ENCODE measurements around the gene PLXND1. TPM values are rescaled to one million over a fixed set of nuclear protein-coding genes. Genes with fewer than 3 reads are reported as not detected.

Gene PLXND1, protein sequence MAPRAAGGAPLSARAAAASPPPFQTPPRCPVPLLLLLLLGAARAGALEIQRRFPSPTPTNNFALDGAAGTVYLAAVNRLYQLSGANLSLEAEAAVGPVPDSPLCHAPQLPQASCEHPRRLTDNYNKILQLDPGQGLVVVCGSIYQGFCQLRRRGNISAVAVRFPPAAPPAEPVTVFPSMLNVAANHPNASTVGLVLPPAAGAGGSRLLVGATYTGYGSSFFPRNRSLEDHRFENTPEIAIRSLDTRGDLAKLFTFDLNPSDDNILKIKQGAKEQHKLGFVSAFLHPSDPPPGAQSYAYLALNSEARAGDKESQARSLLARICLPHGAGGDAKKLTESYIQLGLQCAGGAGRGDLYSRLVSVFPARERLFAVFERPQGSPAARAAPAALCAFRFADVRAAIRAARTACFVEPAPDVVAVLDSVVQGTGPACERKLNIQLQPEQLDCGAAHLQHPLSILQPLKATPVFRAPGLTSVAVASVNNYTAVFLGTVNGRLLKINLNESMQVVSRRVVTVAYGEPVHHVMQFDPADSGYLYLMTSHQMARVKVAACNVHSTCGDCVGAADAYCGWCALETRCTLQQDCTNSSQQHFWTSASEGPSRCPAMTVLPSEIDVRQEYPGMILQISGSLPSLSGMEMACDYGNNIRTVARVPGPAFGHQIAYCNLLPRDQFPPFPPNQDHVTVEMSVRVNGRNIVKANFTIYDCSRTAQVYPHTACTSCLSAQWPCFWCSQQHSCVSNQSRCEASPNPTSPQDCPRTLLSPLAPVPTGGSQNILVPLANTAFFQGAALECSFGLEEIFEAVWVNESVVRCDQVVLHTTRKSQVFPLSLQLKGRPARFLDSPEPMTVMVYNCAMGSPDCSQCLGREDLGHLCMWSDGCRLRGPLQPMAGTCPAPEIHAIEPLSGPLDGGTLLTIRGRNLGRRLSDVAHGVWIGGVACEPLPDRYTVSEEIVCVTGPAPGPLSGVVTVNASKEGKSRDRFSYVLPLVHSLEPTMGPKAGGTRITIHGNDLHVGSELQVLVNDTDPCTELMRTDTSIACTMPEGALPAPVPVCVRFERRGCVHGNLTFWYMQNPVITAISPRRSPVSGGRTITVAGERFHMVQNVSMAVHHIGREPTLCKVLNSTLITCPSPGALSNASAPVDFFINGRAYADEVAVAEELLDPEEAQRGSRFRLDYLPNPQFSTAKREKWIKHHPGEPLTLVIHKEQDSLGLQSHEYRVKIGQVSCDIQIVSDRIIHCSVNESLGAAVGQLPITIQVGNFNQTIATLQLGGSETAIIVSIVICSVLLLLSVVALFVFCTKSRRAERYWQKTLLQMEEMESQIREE (N-terminal part only)
- 100 to 1,000 TPM; 191 to 351 (median 205) TPM for total RNA-seq

DNA sequence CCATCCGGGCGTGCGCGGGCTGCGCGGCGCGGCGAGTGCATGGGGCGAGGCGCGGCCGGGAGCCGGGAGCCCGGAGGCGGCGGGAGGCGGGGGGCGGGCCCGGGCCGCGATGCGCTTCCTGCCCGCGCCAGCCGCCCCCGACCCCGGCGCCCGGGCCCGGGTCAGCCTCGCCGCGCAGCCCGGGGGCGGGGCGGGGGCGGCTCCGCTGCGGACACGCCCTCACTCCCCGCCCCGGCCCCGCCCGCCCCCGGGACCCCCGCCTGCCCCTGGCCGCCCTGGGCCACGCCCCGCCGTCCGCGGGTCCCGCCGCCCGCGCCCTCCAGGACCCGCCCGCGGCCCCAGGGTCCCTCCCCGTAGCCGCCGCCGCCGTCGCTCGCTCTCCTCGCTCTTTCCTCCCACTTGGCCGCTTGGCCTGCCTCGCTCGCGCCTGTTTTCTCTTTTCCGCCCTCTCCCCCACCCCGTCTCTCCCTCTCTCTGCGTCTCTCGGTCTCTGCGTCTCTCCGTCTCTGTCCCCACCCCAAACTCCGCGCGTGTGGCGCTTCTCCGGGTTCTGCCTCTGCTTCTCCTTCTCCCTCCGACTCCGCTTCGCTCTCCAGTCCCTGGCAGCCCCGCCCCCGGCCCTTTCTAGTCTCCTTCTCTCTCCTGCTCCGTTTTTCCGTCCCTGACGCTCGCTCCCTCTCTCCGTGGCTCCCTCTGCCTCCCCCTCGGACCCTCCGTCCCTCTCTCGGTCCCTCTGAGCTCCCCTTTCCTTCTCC lies at the start of gene PLXND1:
PLXND1 (minus strand) TSS at position 41 of the 755 bp plus-strand sequence; CDS start at position 4, 37 bp downstream.
- TF ChIP-seq, protein P1, sequence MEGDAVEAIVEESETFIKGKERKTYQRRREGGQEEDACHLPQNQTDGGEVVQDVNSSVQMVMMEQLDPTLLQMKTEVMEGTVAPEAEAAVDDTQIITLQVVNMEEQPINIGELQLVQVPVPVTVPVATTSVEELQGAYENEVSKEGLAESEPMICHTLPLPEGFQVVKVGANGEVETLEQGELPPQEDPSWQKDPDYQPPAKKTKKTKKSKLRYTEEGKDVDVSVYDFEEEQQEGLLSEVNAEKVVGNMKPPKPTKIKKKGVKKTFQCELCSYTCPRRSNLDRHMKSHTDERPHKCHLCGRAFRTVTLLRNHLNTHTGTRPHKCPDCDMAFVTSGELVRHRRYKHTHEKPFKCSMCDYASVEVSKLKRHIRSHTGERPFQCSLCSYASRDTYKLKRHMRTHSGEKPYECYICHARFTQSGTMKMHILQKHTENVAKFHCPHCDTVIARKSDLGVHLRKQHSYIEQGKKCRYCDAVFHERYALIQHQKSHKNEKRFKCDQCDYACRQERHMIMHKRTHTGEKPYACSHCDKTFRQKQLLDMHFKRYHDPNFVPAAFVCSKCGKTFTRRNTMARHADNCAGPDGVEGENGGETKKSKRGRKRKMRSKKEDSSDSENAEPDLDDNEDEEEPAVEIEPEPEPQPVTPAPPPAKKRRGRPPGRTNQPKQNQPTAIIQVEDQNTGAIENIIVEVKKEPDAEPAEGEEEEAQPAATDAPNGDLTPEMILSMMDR (IDR thresholded peaks at IDR 0.05; ENCODE audit: low read depth) = no peak

DNA sequence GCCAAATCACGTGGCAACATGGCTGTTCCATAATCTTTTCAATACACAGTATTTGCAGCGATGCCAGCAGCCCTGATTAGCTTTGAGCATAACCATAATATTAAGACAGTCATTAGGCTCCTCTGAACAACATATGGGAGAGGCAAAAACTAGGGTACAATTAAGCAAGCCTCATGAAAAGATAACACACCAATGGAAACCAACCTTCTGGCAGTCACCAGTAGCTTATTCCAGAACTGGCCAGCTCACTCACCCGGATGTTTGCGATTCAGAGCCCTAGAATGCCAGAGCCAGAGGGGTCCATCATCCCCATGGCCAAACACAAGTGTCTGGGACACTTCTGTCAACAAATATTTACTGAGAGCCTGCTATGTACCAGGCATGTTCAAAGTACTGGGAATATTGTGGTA lies 48.8 kb upstream of the PLXND1 start:
- TF ChIP-seq, protein P1 (IDR thresholded peaks at IDR 0.05; ENCODE audit: low read depth) = no peak

DNA sequence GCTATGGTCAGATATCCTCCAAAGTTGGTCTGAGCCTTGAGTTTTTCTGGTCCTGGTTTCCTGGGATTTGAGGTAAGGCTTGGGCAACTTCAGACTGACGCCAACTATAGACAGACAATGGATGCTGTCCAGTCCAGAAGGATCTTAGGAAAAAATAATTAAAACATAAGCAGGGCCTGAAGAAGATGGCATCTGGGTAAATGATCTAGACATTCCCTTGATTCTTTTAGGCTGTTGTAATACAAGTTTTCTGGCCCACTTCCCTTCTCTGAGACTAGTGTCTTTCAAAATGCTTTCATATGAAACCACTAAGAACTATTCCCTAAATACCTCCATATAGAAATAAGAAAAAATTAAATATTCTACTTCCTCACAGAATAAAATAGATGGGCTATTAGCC lies 47.7 kb upstream of the PLXND1 start:
- TF ChIP-seq, protein P1 (IDR thresholded peaks at IDR 0.05; ENCODE audit: low read depth) = no peak

DNA sequence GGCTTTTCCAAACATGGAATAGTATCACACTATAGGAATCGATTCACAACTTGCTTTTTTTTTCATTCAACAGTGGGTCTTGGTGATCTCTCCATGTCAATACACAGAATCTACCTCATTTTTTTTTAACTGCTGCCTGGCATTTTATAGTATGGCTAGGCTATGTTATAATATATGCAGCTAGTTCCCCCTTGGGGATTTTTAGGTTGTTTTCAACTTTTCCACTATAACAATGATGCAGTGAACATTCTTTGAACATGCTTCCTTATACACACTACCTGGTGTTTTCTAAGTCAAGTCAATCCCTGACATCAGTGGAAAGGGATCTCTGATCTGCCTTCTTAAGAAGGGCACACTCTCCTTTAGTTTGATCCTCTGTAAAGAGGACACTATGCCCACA lies 46.5 kb upstream of the PLXND1 start:
- TF ChIP-seq, protein P1 (IDR thresholded peaks at IDR 0.05; ENCODE audit: low read depth) = no peak

DNA sequence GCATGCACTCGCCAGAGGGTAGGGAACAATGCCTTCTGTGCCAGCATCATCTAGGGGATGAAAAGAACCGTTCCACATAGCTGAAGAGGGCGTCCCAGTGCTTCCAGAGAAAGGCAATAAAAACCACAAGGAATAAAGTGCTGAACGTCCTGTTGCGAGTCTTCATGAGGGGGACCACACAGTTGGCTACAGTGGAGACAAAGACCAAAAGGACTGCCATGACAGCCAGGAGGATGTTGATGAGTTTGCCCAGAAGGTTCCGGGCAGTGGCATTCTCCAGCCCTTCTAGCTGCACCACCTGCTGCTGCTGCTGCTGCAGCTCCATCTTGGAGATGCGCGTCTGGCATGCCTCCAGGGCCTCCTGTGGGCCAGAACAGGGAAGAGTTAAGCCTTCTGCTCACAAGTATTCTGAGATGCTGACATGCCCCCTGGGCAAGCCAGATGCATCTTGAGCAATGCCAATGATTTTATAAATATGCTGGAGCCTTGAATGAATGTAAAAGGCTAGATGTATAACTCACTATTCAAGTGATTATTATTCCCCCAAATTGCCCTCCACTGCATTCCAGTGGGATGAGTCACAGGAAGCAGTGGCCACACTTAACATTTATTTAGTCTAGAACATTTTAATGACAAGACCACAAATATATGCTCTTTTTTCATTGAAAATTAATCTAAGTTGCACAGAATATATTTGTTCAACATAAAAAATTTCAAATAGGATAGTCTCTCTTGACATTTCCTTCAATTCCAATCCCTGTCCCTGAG lies 45.1 kb upstream of the PLXND1 start:
- TF ChIP-seq, protein P1 (IDR thresholded peaks at IDR 0.05; ENCODE audit: low read depth) = no peak

DNA sequence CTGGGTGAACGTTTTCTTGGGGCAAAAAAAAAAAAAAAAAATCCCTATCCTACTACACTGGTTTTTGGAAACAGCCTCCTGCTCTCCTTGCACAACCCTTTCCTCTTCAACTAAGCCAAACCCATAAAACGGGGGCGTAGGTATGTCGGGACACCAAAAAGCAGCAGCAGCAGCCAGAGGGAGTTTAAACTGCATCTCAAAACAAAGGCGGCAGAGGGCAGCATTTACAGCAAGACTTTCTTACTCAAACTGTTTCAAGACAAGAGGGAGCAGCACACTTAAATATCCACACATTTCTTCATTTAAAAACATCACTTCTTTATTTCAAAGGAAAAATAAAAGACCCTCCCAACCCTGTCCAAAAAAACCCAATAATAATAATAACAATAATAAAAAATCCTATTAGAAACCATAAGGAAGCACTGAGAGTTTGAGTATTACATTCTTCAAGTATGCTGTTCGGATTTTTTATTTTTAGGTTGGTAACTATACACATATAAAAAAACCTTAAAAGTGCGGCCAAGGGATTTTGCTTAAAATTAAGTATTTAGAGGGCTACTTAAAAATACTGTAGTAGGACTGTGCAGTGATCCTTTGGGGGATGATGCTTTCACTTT lies 43.9 kb upstream of the PLXND1 start:
- TF ChIP-seq, protein P1 (IDR thresholded peaks at IDR 0.05; ENCODE audit: low read depth) = no peak
